GM12865 (cell line): ENCODE data around the gene MDK.

ENCODE experiments used
- DNase-seq: peaks from one replicate; pipeline ENCODE4 v3.0.0; 2010; ENCODE audit warnings: low read depth
- H3K4me3 ChIP-seq: 2 replicates; pipeline ENCODE4 v1.5.1; 2011; ENCODE audit warnings: mild to moderate bottlenecking, low read depth, low read length, control low read depth
- CTCF ChIP-seq: IDR thresholded peaks from 2 replicates; pipeline ENCODE4 v1.5.1; 2011; ENCODE audit warnings: low read length, control low read depth, low read depth, inconsistent platforms; ENCODE audit not compliant: insufficient read depth; ENCODE audit errors: missing control alignments

The MDK gene

GRCh38 chr11:46383404-46383758, 1.9 kb downstream of the MDK start:
- TF ChIP-seq CTCF, result no peak
- DNase-seq, result no peak
- no peak overlapping the region for H3K4me3 ChIP-seq

- H3K4me3 ChIP-seq, result no peak overlapping the region
- no peak for DNase-seq
- no peak for TF ChIP-seq CTCF
These were observed 2.7 kb downstream of the MDK start for GRCh38 chr11:46383974-46384701.

- no peak overlapping the region for H3K4me3 ChIP-seq
- TF ChIP-seq CTCF, result no peak
- no peak for DNase-seq
These were observed 3.9 kb downstream of the MDK start for GRCh38 chr11:46385169-46386004.

- DNase-seq, result no peak
- H3K4me3 ChIP-seq, result no peak overlapping the region
- TF ChIP-seq CTCF, result no peak
These were observed 4.6 kb downstream of the MDK start for GRCh38 chr11:46386005-46386578.

- no peak overlapping the region for H3K4me3 ChIP-seq
- TF ChIP-seq CTCF, result no peak
- DNase-seq, result no peak
These were observed 5.2 kb downstream of the MDK start for GRCh38 chr11:46386674-46387073.

- no peak overlapping the region for H3K4me3 ChIP-seq
- TF ChIP-seq CTCF, result no peak
- no peak for DNase-seq
These were observed 6.0 kb downstream of the MDK start for GRCh38 chr11:46387456-46387855.
